ENCODE measurements around the gene CNOT3. TPM values are rescaled to one million over a fixed set of nuclear protein-coding genes. Genes with fewer than 3 reads are reported as not detected.

Gene CNOT3
- total and polyA plus RNA-seq, 2 of the 13 experiments (the other 11 are each of a cell fraction or from before 2014, with no cell fraction given) = 4.3 to 5.8 TPM

GRCh38 chr19:54189735-54190502, 52.4 kb downstream of the CNOT3 start (continued):
- TF ChIP-seq TEAD3 (CRISPR knock-in tag; optimal IDR thresholded peaks at IDR 0.05; ENCODE audit: borderline replicate concordance) (peak; percentile 5), SMAD9 (CRISPR knock-in tag; IDR thresholded peaks at IDR 0.05) (no peak), ZNF205 (CRISPR knock-in tag; IDR thresholded peaks at IDR 0.05) (peak; percentile 97), CCDC6 (CRISPR knock-in tag; IDR thresholded peaks at IDR 0.05) (peak; percentile 70; the same call in 1 of the 2 replicates), ZNF431 (CRISPR knock-in tag; IDR thresholded peaks at IDR 0.05; ENCODE audit: borderline replicate concordance, low read depth) (no peak), HMGXB4 (CRISPR knock-in tag; IDR thresholded peaks at IDR 0.05; ENCODE audit: borderline replicate concordance in 1 of 2, low read depth in 1 of 2) (no peak), ISX (CRISPR knock-in tag; conservative IDR thresholded peaks at IDR 0.05) (no peak), AHR (CRISPR knock-in tag; IDR thresholded peaks at IDR 0.05) (0 out of 2 replicates have a peak, but pooled peaks have one; percentile 25), MATR3 (CRISPR knock-in tag; IDR thresholded peaks at IDR 0.05) (no peak), ZNF724P (CRISPR knock-in tag; IDR thresholded peaks at IDR 0.05; ENCODE audit: borderline replicate concordance) (no peak; the same call in 1 of the 2 replicates), MAFK (conservative IDR thresholded peaks at IDR 0.05 in 1 of 2, IDR thresholded peaks at IDR 0.05 in 1 of 2; ENCODE audit: low read length in 2 of 2) (no peak), ATF5 (CRISPR knock-in tag; IDR thresholded peaks at IDR 0.05; ENCODE audit: low read depth) (no peak), ZBTB20 (CRISPR knock-in tag; IDR thresholded peaks at IDR 0.05; ENCODE audit: borderline replicate concordance, low read depth) (no peak), E2F5 (CRISPR knock-in tag; conservative IDR thresholded peaks at IDR 0.05) (peak; percentile 77), KLF9 (CRISPR knock-in tag; IDR thresholded peaks at IDR 0.05; ENCODE audit: low read depth) (0 out of 2 replicates have a peak, but pooled peaks have one; percentile 65)
- TF ChIP-seq, protein P1, sequence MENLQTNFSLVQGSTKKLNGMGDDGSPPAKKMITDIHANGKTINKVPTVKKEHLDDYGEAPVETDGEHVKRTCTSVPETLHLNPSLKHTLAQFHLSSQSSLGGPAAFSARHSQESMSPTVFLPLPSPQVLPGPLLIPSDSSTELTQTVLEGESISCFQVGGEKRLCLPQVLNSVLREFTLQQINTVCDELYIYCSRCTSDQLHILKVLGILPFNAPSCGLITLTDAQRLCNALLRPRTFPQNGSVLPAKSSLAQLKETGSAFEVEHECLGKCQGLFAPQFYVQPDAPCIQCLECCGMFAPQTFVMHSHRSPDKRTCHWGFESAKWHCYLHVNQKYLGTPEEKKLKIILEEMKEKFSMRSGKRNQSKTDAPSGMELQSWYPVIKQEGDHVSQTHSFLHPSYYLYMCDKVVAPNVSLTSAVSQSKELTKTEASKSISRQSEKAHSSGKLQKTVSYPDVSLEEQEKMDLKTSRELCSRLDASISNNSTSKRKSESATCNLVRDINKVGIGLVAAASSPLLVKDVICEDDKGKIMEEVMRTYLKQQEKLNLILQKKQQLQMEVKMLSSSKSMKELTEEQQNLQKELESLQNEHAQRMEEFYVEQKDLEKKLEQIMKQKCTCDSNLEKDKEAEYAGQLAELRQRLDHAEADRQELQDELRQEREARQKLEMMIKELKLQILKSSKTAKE (CRISPR knock-in tag; IDR thresholded peaks at IDR 0.05; ENCODE audit: borderline replicate concordance) = no peak
- TF ChIP-seq, protein P2, sequence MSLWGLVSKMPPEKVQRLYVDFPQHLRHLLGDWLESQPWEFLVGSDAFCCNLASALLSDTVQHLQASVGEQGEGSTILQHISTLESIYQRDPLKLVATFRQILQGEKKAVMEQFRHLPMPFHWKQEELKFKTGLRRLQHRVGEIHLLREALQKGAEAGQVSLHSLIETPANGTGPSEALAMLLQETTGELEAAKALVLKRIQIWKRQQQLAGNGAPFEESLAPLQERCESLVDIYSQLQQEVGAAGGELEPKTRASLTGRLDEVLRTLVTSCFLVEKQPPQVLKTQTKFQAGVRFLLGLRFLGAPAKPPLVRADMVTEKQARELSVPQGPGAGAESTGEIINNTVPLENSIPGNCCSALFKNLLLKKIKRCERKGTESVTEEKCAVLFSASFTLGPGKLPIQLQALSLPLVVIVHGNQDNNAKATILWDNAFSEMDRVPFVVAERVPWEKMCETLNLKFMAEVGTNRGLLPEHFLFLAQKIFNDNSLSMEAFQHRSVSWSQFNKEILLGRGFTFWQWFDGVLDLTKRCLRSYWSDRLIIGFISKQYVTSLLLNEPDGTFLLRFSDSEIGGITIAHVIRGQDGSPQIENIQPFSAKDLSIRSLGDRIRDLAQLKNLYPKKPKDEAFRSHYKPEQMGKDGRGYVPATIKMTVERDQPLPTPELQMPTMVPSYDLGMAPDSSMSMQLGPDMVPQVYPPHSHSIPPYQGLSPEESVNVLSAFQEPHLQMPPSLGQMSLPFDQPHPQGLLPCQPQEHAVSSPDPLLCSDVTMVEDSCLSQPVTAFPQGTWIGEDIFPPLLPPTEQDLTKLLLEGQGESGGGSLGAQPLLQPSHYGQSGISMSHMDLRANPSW (CRISPR knock-in tag; IDR thresholded peaks at IDR 0.05; ENCODE audit: borderline replicate concordance) = no peak
- TF ChIP-seq, protein P3, sequence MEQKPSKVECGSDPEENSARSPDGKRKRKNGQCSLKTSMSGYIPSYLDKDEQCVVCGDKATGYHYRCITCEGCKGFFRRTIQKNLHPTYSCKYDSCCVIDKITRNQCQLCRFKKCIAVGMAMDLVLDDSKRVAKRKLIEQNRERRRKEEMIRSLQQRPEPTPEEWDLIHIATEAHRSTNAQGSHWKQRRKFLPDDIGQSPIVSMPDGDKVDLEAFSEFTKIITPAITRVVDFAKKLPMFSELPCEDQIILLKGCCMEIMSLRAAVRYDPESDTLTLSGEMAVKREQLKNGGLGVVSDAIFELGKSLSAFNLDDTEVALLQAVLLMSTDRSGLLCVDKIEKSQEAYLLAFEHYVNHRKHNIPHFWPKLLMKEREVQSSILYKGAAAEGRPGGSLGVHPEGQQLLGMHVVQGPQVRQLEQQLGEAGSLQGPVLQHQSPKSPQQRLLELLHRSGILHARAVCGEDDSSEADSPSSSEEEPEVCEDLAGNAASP (CRISPR knock-in tag; IDR thresholded peaks at IDR 0.05; ENCODE audit: borderline replicate concordance) = no peak; the same call in 1 of the 2 replicates

Data from HepG2 (cell line).